IPS-NIHi7 (cell line): ENCODE measurements around the gene CD180.

Experiments
- DNase-seq: peaks from one replicate; pipeline ENCODE4 v3.0.0; 2012; ENCODE audit warnings: mixed read lengths; ENCODE audit errors: extremely low spot score

Gene CD180

GRCh38 chr5:67211926-67212325 is 15.3 kb upstream of the CD180 start:
- DNase-seq = no peak

GRCh38 chr5:67209141-67209771 is 12.7 kb upstream of the CD180 start:
- DNase-seq = peak; percentile 89

- no peak for DNase-seq
Observed at GRCh38 chr5:67208403-67208802, 11.8 kb upstream of the CD180 start.

GRCh38 chr5:67206929-67207328 is 10.3 kb upstream of the CD180 start:
- no peak for DNase-seq

GRCh38 chr5:67206461-67206860 is 9.9 kb upstream of the CD180 start:
- DNase-seq = no peak

GRCh38 chr5:67205981-67206380 is 9.4 kb upstream of the CD180 start:
- DNase-seq = no peak

- no peak for DNase-seq
Observed at GRCh38 chr5:67204821-67205220, 8.2 kb upstream of the CD180 start.

GRCh38 chr5:67203701-67204074 is 7.1 kb upstream of the CD180 start:
- DNase-seq = no peak

- no peak for DNase-seq
Observed at GRCh38 chr5:67202828-67203227, 6.2 kb upstream of the CD180 start.

GRCh38 chr5:67201897-67202549 is 5.4 kb upstream of the CD180 start:
- DNase-seq = no peak

- no peak for DNase-seq
Observed at GRCh38 chr5:67200809-67201562, 4.4 kb upstream of the CD180 start.

GRCh38 chr5:67199859-67200258 is 3.3 kb upstream of the CD180 start:
- DNase-seq = no peak

GRCh38 chr5:67198917-67199316 is 2.3 kb upstream of the CD180 start:
- no peak for DNase-seq

- no peak for DNase-seq
Observed at GRCh38 chr5:67197536-67197935, 937 bp upstream of the CD180 start.

GRCh38 chr5:67195406-67196275 is 958 bp downstream of the CD180 start:
- no peak for DNase-seq

GRCh38 chr5:67194166-67194565 is 2.4 kb downstream of the CD180 start:
- no peak for DNase-seq

- no peak for DNase-seq
Observed at GRCh38 chr5:67193439-67193807, 3.2 kb downstream of the CD180 start.

- DNase-seq = no peak
Observed at GRCh38 chr5:67192719-67193438, 3.7 kb downstream of the CD180 start.

GRCh38 chr5:67190861-67191260 is 5.7 kb downstream of the CD180 start:
- DNase-seq = peak; percentile 31

- DNase-seq = no peak
Observed at GRCh38 chr5:67190410-67190809, 6.2 kb downstream of the CD180 start.

- no peak for DNase-seq
Observed at GRCh38 chr5:67189931-67190330, 6.7 kb downstream of the CD180 start.

- no peak for DNase-seq
Observed at GRCh38 chr5:67189079-67189354, 7.6 kb downstream of the CD180 start.
